Muscle of leg (tissue), 11 donors: ENCODE measurements around the gene OTOG. TPM values are rescaled to one million over a fixed set of nuclear protein-coding genes. Genes with fewer than 3 reads are reported as not detected.

ENCODE experiments used
- DNase-seq: peaks from one replicate; pipeline ENCODE4 v3.0.0; 2013
- H3K27ac ChIP-seq: one replicate; pipeline ENCODE4 v1.5.1; 2013; ENCODE audit warnings: mild to moderate bottlenecking, low read length, control low read depth
- H3K27me3 ChIP-seq: one replicate; pipeline ENCODE4 v1.6.1; 2013; ENCODE audit warnings: low read length; ENCODE audit not compliant: control insufficient read depth, insufficient read depth
- H3K36me3 ChIP-seq: one replicate; pipeline ENCODE4 v1.6.1; 2013; ENCODE audit warnings: low read length; ENCODE audit not compliant: control insufficient read depth, insufficient read depth
- H3K4me1 ChIP-seq: one replicate; pipeline ENCODE4 v1.6.1; 2013; ENCODE audit warnings: low read length; ENCODE audit not compliant: control insufficient read depth, insufficient read depth
- H3K4me3 ChIP-seq: one replicate; pipeline ENCODE4 v1.5.1; 2013; ENCODE audit warnings: low read length, control low read depth
- H3K9me3 ChIP-seq: replicated peaks from 2 replicates; pipeline ENCODE4 v1.6.1; 2013; ENCODE audit warnings: low read depth, low read length; ENCODE audit not compliant: control insufficient read depth
- WGBS: methylation state at CpG from one replicate; pipeline ENCODE4 v1.1.5; 2013; ENCODE audit warnings: missing lambda C conversion rate; ENCODE audit not compliant: insufficient coverage; 5-methylcytosine and 5-hydroxymethylcytosine counted together
- polyA plus RNA-seq, 8 donors: library from polyadenylated mRNA; unstranded; fragments of 120-200 nt; gene quantifications; one replicate each; pipeline versions ENCODE4 v1.2.1 to v1.2.3, GENCODE V29; 2013; ENCODE audit warnings: inconsistent platforms in 1 of 8, low replicate concordance in 1 of 8; ENCODE audit not compliant: insufficient read length in 8 of 8, insufficient read depth in 1 of 8
- total RNA-seq: library from RNA; stranded (reverse); fragments of 120-200 nt; gene quantifications from one replicate; pipeline ENCODE4 v1.2.4, GENCODE V29; 2013

OTOG gene
- total and polyA plus RNA-seq, 9 donors: under 0.01 to 0.05 (median 0.04) TPM; not detected in 4

DNA sequence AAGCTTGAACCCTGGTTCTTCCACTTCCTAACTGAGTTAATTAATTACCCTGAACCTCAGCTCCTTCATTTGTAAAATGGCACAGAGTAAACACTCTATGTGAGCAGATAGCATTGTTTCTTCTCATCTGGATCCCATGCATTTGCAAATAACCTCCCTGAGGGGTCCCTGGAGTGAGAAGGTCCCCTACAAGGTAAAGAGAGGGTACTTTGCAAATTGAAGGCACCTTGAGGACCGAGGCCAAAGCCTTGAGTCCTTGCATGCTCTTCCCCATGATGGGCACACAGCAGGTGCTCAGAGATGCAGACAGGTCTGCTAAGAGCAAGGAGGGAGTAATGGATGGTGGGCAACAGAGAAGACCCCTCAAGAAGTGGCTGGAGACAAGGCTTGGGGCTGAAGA, 33.2 kb downstream of the OTOG start:
- DNase-seq: no peak
- no peak overlapping the region for H3K4me3 ChIP-seq
- no peaks in the 10 kb centered on the region for H3K4me1 ChIP-seq
- no peaks in the 10 kb centered on the region for H3K36me3 ChIP-seq
- H3K27ac ChIP-seq: no peak overlapping the region
- no peaks in the 10 kb centered on the region for H3K9me3 ChIP-seq
- H3K27me3 ChIP-seq: peaks cover 6% of the 10 kb centered on the region
- 27% methylated on average over 1 of the region's 1 CpG for WGBS

DNA sequence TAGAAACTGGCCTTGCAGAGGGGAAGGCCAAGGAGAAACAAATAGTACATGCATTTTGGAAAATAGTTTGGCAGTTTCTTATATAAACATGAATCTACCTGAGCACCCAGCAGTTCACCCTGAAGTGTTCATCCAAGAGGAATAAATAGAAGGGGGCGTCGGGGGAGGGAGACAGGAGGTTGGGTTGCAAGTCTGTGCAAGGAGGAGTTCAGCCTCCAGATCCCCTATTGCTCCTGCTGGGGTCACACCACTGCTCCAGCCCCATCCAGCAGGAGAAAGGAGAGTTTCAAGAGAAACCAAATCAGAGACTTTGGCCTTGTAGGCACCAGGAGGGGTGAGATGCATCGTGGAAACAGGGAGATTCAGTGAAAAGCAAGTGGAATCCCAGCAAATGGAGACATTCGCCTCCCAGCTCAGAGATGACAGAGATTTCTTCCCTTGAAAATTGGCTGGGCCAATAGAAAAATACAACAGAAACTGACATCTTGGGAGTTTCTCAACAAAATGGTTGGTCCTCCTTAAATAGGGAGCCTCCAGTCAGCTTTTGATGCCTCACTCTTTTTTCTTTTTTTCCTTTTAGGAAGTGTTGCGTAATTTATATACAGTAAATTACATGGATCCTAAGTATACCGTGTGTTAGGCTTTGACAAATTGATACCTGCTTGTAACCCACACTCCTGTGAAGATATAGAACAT, 34.1 kb downstream of the OTOG start:
- Histone ChIP-seq H3K27me3 (peaks cover 8% of the 10 kb centered on the region), H3K4me1 (no peaks in the 10 kb centered on the region), H3K27ac (no peak overlapping the region), H3K9me3 (no peaks in the 10 kb centered on the region), H3K36me3 (no peaks in the 10 kb centered on the region), H3K4me3 (no peak overlapping the region)
- WGBS: 51% methylated on average over 2 of the region's 6 CpGs
- DNase-seq: no peak

DNA sequence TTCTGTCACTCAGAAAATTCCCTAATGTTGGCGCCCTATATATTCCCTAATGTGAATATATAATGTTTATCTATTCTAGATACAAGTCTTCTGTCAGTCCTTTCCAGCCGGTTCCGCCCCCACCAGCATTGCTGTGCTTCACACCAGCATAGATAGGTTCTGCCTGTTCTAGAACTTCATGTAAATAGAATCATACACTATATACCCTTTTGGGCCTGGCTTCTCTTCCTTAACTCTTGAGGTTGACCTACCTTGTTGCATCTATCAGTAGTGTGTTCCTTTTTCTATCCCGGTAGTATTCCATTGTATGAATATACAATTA, 34.6 kb downstream of the OTOG start:
- no CpG with 5 or more reads among the region's 4 CpGs for WGBS
- no peaks in the 10 kb centered on the region for H3K4me1 ChIP-seq
- H3K27ac ChIP-seq: no peak overlapping the region
- no peaks in the 10 kb centered on the region for H3K9me3 ChIP-seq
- no peak for DNase-seq
- no peak overlapping the region for H3K4me3 ChIP-seq
- peaks cover 8% of the 10 kb centered on the region for H3K27me3 ChIP-seq
- H3K36me3 ChIP-seq: no peaks in the 10 kb centered on the region

DNA sequence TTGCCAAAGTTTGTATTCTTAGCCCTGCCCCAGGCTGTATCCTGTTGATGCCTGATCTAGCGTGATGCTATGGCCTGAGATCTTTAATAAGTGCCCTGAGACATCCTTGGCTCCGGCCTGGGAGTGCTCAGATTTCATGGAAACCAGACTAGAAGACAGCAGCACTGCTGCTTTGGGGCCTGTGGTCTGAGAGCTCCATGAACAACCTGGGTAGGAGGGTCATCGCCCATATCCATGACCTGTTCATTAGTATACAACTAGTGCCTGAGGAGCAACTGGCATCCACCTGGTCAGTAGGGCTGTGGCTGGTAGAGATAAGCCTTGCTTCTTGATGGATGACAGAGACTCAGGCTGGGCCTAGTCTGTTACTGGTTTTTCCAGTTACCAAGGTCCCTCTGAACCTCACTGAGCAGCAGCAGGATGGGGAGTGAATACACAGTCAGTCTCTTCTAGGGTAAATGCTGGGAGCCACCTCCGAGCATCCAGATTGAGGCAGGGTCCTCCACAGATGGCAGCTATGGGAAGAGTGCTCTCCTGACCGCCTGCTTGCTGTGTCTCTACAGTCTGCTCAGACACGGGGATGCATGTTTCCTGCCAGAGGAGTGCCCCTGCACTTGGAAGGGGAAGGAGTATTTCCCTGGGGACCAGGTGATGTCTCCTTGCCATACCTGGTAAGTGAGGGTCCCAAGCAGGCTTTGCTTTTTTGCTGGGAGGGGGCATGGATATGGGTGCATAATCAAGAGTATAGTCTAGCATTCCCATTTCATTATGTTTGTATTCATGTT, 39.0 kb downstream of the OTOG start:
- Histone ChIP-seq H3K9me3 (no peaks in the 10 kb centered on the region), H3K27me3 (peaks cover 11% of the 10 kb centered on the region), H3K27ac (no peak overlapping the region), H3K4me3 (no peak overlapping the region), H3K36me3 (no peaks in the 10 kb centered on the region), H3K4me1 (no peaks in the 10 kb centered on the region)
- 51% methylated on average over 5 of the region's 6 CpGs for WGBS
- no peak for DNase-seq

DNA sequence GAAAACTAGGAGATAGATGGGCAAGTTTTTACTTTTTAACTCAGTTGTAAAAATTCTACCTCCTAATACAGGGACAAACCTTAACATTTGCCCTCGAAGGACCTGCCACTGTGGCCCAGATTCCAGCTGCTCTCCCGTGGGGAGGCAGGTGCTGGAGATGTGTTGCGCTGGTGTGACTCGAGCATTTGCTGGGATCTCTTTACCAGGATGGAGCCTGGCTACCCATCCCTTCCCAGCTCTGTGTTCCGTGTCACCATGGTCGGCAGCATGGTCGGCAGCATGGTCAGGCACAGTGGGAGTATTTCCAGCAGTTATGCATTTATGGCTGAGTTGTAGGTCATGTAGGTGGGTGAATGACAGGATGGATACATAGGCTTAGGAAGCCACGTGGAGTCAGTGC, 41.1 kb downstream of the OTOG start:
- H3K9me3 ChIP-seq: no peaks in the 10 kb centered on the region
- WGBS: 57% methylated on average over 4 of the region's 8 CpGs
- no peak overlapping the region for H3K4me3 ChIP-seq
- H3K36me3 ChIP-seq: no peaks in the 10 kb centered on the region
- DNase-seq: no peak
- no peak overlapping the region for H3K27ac ChIP-seq
- no peaks in the 10 kb centered on the region for H3K4me1 ChIP-seq
- H3K27me3 ChIP-seq: peaks cover 19% of the 10 kb centered on the region

DNA sequence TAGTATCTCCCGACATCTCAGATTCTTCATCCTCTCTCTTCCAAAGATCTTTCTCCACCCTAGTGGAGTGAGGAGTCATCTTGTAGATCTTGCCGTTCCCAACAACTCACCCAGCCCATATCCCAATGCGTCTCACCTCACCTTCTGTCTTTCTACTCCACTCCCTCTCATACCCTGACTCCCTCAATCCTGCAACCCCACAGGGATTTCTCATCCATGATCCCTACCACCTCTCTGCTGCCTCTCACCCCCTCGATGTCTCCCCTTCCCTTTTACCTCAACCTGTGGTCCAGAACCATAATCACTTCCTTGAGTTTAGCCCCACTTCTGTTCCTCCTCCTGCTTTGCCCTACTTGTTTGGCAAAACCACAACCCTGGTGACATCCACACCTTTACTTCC, 41.7 kb downstream of the OTOG start:
- H3K36me3 ChIP-seq: no peaks in the 10 kb centered on the region
- DNase-seq: no peak
- no peak overlapping the region for H3K4me3 ChIP-seq
- H3K27ac ChIP-seq: no peak overlapping the region
- WGBS: 91% methylated on average over 2 of the region's 4 CpGs
- no peaks in the 10 kb centered on the region for H3K4me1 ChIP-seq
- H3K27me3 ChIP-seq: peaks cover 21% of the 10 kb centered on the region
- no peaks in the 10 kb centered on the region for H3K9me3 ChIP-seq

DNA sequence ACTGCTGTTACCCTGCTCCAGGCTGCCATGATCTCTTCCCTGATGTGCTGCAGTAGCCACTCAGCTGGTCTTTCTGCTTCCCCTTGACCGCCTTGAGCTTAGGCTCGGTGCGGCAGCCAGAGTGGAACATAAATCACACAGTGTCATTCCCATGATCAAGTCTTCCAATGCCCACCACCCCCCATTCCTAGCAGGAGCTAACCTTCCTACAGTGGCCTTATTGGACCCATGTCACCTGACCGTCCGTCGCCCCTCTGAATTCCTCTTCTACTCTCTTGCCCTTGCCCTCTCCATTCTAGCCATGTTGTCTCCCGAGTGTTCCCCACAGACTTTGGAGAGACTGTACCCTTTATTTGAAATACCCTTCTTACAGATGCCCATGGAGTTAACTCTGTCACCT, 43.4 kb downstream of the OTOG start:
- no peak overlapping the region for H3K27ac ChIP-seq
- H3K4me3 ChIP-seq: no peak overlapping the region
- WGBS: 84% methylated on average over 7 of the region's 7 CpGs

DNA sequence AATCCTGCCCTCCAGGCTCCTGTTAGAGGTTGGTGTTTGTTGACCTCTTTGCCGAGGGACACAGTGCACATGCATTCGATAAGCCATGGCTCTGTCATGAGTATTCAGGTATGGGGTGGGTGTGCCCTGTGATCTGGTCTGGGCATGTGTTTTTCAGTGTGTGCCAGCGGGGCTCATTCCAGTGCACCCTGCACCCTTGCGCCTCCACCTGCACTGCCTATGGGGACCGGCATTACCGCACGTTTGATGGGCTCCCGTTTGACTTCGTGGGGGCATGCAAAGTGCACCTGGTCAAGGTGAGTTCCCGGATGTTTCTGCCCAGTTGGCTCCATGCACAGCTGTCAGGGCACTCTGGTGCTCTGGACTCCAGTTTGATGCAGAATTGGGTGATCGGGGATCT, 44.2 kb downstream of the OTOG start:
- 87% methylated on average over 8 of the region's 11 CpGs for WGBS
- Histone ChIP-seq H3K27ac (no peak overlapping the region), H3K4me3 (no peak overlapping the region), H3K4me1 (no peaks in the 10 kb centered on the region), H3K9me3 (no peaks in the 10 kb centered on the region), H3K27me3 (peaks cover 19% of the 10 kb centered on the region), H3K36me3 (no peaks in the 10 kb centered on the region)
- DNase-seq: no peak

More for the DNA sequence above, 43.4 kb downstream of the OTOG start:
- Histone ChIP-seq H3K27me3 (peaks cover 21% of the 10 kb centered on the region), H3K9me3 (no peaks in the 10 kb centered on the region), H3K4me1 (no peaks in the 10 kb centered on the region), H3K36me3 (no peaks in the 10 kb centered on the region)
- no peak for DNase-seq

DNA sequence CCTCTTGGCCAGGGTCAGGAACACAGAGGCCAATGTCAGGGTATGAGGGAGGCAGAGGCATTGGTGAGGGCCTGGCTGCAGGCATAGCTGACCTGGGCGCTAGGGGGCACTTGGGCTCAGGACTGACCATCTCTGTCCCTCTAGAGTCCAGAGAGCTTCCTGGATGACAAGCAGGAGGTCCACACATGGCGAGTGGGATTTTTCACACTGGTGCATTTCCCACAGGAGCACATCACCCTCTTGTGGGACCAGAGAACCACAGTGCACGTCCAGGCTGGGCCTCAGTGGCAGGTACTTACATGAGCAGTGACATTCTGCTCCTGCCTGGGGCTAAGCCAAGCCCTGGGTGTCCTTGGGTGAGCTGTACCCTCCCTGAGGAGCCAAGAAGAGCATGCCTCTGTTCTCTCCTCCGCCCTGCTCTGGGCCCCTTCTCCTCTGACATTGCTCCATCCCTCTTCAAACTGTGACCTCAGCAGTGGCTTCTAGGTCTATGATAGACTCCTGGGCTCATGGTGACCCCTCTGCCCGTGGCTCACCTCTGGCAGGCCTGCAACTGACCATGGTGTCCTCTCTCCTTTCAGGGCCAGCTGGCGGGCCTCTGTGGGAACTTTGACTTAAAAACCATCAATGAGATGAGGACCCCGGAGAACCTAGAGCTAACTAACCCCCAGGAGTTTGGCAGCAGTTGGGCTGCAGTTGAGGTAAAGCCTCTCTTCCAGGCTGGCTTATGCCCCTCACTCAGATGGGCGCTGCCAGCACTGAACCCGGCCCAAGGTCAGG, 46.6 kb downstream of the OTOG start:
- DNase-seq: no peak
- Histone ChIP-seq H3K4me3 (no peak overlapping the region), H3K27ac (no peak overlapping the region), H3K4me1 (no peaks in the 10 kb centered on the region), H3K27me3 (peaks cover 18% of the 10 kb centered on the region), H3K36me3 (no peaks in the 10 kb centered on the region), H3K9me3 (no peaks in the 10 kb centered on the region)
- WGBS: 61% methylated on average over 6 of the region's 9 CpGs

DNA sequence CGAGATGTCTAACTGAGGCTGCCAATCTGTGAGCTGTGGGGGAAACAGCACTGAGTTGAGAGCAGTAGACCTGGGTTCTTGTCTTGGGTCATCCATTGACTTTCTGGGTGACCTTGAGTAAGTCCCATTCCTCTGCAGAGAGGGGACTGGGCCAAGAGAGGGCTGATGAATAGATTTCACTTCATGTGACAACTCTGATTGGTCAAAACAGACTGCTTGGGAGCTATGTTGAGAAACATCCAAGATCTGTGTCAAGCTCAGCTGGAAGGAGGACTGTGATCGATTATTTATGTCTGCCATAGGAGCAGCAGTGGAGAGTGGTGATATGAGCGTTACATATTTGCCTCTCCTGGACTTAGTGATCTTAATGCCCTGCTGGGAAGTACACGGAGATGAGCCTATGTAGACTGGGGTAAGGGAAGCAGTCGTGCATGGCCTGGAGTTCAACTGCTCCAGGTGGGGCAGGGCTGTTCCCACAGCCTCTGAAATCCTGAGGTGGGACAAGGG, 47.7 kb downstream of the OTOG start:
- no peak overlapping the region for H3K27ac ChIP-seq
- WGBS: 72% methylated on average over 5 of the region's 5 CpGs

More for the DNA sequence above, 47.7 kb downstream of the OTOG start:
- no peaks in the 10 kb centered on the region for H3K36me3 ChIP-seq
- H3K9me3 ChIP-seq: no peaks in the 10 kb centered on the region
- no peaks in the 10 kb centered on the region for H3K4me1 ChIP-seq
- no peak overlapping the region for H3K4me3 ChIP-seq
- peaks cover 17% of the 10 kb centered on the region for H3K27me3 ChIP-seq
- no peak for DNase-seq
